Mesodermal cell (in vitro differentiated cells): ENCODE data around the gene RUNX2.

Experiments used
- H3K27ac ChIP-seq: 2 replicates; pipeline ENCODE4 v1.7.0; 2013; ENCODE audit warnings: mild to moderate bottlenecking, low read depth, low read length, moderate library complexity; ENCODE audit not compliant: severe bottlenecking
- H3K36me3 ChIP-seq: 2 replicates; pipeline ENCODE4 v1.7.1; 2013; ENCODE audit warnings: mild to moderate bottlenecking, low read length, moderate library complexity; ENCODE audit not compliant: control insufficient read depth, insufficient read depth
- H3K4me1 ChIP-seq: one replicate; pipeline ENCODE4 v1.7.1; 2013; ENCODE audit warnings: mild to moderate bottlenecking, low read length; ENCODE audit not compliant: insufficient read depth, control insufficient read depth, poor library complexity, severe bottlenecking
- H3K4me3 ChIP-seq: 2 replicates; pipeline ENCODE4 v1.7.0; 2013; ENCODE audit warnings: low read length, control low read depth, mild to moderate bottlenecking; ENCODE audit not compliant: insufficient read depth, poor library complexity, severe bottlenecking; ENCODE audit errors: extremely low read depth
- H3K9me3 ChIP-seq: 2 replicates; pipeline ENCODE4 v1.7.1; 2013; ENCODE audit warnings: mild to moderate bottlenecking, low read length, moderate library complexity; ENCODE audit not compliant: control insufficient read depth
- WGBS, 2 experiments: methylation state at CpG; one replicate each; pipeline ENCODE4 v1.1.5; 2013; ENCODE audit warnings: missing lambda C conversion rate in 2 of 2; ENCODE audit not compliant: insufficient coverage in 2 of 2; 5-methylcytosine and 5-hydroxymethylcytosine counted together

The RUNX2 gene

DNA sequence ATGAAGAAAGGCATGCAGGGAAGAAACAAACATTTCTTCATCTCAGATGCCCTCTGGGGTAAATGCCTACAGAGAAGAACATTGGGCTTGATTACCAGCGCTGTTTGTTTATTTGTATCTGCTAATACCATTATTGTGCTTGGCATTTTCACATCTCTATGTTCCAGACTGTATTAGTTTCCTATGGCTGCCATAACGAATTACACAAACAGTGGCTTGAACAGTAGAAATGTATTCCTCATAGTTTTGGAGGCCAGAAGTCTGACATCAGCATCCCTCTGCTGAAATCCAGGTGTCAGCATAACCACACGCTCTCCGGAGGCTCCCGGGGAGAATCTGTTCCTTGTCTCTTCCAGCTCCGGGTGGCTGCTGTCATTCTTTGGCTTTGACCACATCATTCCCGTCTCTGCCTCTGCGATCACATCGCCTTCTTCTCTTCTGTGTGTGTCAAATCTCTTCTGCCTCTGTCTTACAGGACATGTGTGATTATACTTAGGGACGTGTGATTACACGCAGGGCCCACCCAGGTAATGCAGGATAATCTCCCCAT is 291.2 kb downstream of the RUNX2 start:
- Histone ChIP-seq H3K27ac (no peak overlapping the region), H3K4me3 (no peak overlapping the region), H3K36me3 (no peaks in the 10 kb centered on the region), H3K9me3 (no peaks in the 10 kb centered on the region), H3K4me1 (no peaks in the 10 kb centered on the region)
- WGBS, 2 experiments = 88 to 92% methylated on average over 8 to 9 of the region's 11 CpGs

DNA sequence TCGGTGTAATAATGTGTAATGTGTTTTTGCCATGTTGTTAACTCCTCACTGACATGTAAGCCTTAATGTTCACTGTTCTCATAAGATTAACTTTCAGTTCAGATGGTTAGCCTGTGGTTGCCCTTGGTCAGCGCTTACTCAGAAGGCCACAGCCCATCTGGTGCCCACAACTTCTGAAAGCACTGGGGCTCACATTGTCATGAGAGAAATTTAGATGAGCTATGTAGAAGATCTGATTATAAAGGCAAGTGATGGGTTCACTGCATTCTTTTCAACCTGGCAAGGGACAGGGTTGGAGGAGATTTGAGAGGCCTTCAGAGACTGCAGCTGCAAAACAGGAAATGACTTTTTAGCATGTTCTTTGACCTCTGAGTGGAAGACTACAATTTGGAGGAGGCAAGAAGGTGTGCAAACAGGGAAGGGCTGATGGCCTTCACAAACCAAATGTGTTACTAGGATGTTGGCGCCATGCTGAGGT is 291.9 kb downstream of the RUNX2 start:
- 100% methylated on average over 2 of the region's 3 CpGs for WGBS, 2 experiments
- no peaks in the 10 kb centered on the region for H3K36me3 ChIP-seq
- H3K27ac ChIP-seq = no peak overlapping the region
- peaks cover 3% of the 10 kb centered on the region for H3K4me1 ChIP-seq
- H3K4me3 ChIP-seq = no peak overlapping the region
- H3K9me3 ChIP-seq = no peaks in the 10 kb centered on the region

GRCh38 chr6:45624228-45624627 is 296.1 kb downstream of the RUNX2 start:
- WGBS, 2 experiments = 94% methylated on average over 2 of the region's 4 CpGs; no CpG with 5 or more reads in 1 of the 2 experiments
- no peaks in the 10 kb centered on the region for H3K36me3 ChIP-seq

DNA sequence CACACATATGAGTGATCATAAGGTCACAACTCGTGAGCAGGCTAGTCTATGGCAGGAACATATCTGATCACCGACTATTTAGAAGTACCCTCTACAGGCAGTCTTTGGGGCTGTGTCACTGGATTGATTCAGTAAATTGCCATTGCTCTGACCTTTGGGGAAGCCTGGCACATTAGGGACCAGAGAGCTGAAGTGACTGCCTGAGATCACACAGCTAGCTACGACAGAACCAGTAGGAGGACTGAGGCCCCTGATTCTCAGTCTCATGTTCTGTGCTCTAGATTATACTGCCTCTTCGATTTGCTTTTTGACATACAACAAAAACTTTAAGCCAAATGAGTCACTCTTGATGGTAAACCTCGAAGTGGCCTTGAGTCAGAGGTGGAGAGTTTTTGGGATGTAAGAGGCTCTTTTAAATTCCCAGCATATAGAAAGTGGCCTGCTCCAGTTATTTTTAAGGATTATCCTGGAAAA is 297.1 kb downstream of the RUNX2 start:
- WGBS, 2 experiments = 93 to 100% methylated on average over 2 of the region's 5 CpGs

More at GRCh38 chr6:45624228-45624627, 296.1 kb downstream of the RUNX2 start:
- H3K4me1 ChIP-seq = peaks cover 13% of the 10 kb centered on the region
- no peaks in the 10 kb centered on the region for H3K9me3 ChIP-seq
- no peak overlapping the region for H3K27ac ChIP-seq
- H3K4me3 ChIP-seq = no peak overlapping the region

DNA sequence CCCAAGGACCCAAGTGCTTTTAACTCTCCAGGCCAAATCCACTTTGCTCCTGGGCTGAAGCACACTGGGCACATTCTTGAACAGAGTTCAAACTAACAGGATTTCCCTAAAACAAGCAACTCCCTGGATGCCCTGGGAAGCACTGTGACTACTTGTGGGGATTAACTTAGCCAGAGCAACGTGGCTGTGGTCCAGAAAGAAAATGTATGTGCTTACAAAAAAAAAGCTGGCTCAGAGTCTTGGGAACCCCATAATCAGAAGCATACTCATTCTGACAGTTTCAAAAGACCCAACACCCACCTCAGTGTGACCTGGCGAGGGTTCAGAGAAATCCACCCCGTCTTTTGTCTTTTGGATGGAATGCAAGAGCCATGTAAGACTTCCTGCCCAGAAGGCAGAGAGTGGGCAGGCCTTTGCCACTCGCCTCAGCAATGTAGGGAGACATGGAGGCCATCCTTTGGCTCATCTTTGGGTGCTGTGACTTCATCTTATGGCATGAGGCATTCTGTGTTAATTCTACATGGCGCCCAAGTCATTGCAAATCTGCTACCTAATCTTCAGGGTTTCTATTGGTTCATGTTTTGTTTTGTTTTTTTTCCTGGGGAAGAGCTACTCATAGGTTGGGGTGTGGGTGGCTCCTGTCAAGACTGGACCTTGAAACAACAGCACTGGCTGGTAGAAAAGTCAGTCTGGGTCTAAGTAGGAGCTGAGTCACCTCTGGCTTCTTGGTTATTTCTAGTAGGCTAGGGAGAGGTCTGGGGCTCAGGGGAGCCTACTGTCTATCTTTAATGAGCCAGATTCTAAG is 298.2 kb downstream of the RUNX2 start:
- H3K4me1 ChIP-seq = peaks cover 13% of the 10 kb centered on the region
- no peaks in the 10 kb centered on the region for H3K36me3 ChIP-seq
- H3K4me3 ChIP-seq = no peak overlapping the region
- H3K9me3 ChIP-seq = no peaks in the 10 kb centered on the region
- no peak overlapping the region for H3K27ac ChIP-seq
- 87 to 91% methylated on average over 3 to 4 of the region's 5 CpGs for WGBS, 2 experiments

More for the DNA sequence above, 297.1 kb downstream of the RUNX2 start:
- H3K27ac ChIP-seq = no peak overlapping the region
- H3K4me3 ChIP-seq = no peak overlapping the region
- H3K36me3 ChIP-seq = no peaks in the 10 kb centered on the region
- H3K4me1 ChIP-seq = peaks cover 13% of the 10 kb centered on the region
- no peaks in the 10 kb centered on the region for H3K9me3 ChIP-seq

- no peaks in the 10 kb centered on the region for H3K9me3 ChIP-seq
- H3K4me1 ChIP-seq = peaks cover 7% of the 10 kb centered on the region
- H3K4me3 ChIP-seq = no peak overlapping the region
- no peaks in the 10 kb centered on the region for H3K36me3 ChIP-seq
- no peak overlapping the region for H3K27ac ChIP-seq
- WGBS, 2 experiments = 67 to 100% methylated on average over 1 of the region's 2 CpGs
These were observed 302.2 kb downstream of the RUNX2 start for GRCh38 chr6:45630314-45630713.

DNA sequence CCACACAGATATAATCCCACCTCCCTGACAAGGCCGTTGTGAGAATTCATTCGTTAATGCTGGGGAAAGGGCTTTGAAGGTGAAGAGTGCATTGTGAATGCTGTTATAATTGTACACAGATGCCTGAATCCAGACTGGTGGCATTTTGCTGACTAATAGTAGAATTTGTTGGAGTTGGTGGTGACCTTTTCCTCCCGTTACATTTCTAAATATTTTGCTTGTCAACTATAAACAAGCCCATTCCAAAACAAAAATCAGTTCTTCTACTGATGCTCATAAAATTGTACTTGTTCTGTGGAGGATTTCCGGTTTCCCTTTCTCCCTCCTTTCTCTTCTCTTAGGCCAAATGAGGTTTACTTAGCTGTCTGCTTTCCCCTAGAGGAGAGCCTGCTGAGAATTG is 302.7 kb downstream of the RUNX2 start:
- Histone ChIP-seq H3K9me3 (no peaks in the 10 kb centered on the region), H3K27ac (no peak overlapping the region), H3K4me3 (no peak overlapping the region), H3K36me3 (no peaks in the 10 kb centered on the region), H3K4me1 (peaks cover 2% of the 10 kb centered on the region)
- 100% methylated on average over 1 of the region's 4 CpGs; no CpG with 5 or more reads in 1 of the 2 experiments for WGBS, 2 experiments

DNA sequence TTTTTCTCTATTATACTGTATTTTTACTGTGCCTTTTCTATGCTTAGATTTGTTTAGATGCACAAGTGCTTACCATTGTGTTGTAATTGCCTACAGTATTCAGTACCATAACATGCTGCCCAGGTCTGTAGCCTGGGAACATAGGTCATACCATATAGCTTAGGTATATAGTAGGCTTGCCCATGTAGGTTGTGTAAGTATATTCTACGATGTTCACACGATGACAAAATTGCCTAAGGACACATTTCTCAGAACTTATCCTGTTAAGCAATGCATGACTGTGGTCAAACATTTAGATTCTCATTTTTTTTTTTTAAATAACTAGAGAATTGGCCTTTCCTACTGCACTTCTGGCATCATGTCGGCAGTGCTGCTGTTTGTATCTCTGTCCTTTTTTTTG is 303.3 kb downstream of the RUNX2 start:
- Histone ChIP-seq H3K4me3 (no peak overlapping the region), H3K4me1 (no peaks in the 10 kb centered on the region), H3K27ac (no peak overlapping the region), H3K36me3 (no peaks in the 10 kb centered on the region), H3K9me3 (no peaks in the 10 kb centered on the region)
- 100% methylated on average over 1 of the region's 3 CpGs for WGBS, 2 experiments

- H3K4me1 ChIP-seq = no peaks in the 10 kb centered on the region
- no peak overlapping the region for H3K4me3 ChIP-seq
- H3K27ac ChIP-seq = no peak overlapping the region
- no peaks in the 10 kb centered on the region for H3K36me3 ChIP-seq
- no peaks in the 10 kb centered on the region for H3K9me3 ChIP-seq
- WGBS, 2 experiments = 93 to 95% methylated on average over 6 of the region's 6 CpGs
These were observed 305.3 kb downstream of the RUNX2 start for GRCh38 chr6:45633272-45633908.

GRCh38 chr6:45634231-45634630 is 306.1 kb downstream of the RUNX2 start:
- Histone ChIP-seq H3K27ac (no peak overlapping the region), H3K4me1 (no peaks in the 10 kb centered on the region), H3K4me3 (no peak overlapping the region), H3K36me3 (no peaks in the 10 kb centered on the region), H3K9me3 (no peaks in the 10 kb centered on the region)
- WGBS, 2 experiments = 67 to 100% methylated on average over 1 of the region's 4 CpGs
